Cardiac muscle cell (in vitro differentiated cells and primary cell): Measurements from ENCODE around the gene LYZ. TPM values are rescaled to one million over a fixed set of nuclear protein-coding genes. Genes with fewer than 3 reads are reported as not detected.

ENCODE experiments used
- DNase-seq, 2 donors: peaks; one replicate each; pipeline versions ENCODE4 v3.0.0 to v3.0.0-alpha.2; 2010 to 2017; ENCODE audit warnings: low read depth in 1 of 2, low spot score in 1 of 2
- H3K27ac ChIP-seq: fragments of 200-600 bp; sonication (generic); 2 replicates; pipeline ENCODE4 v1.5.1; 2016
- H3K27me3 ChIP-seq: fragments of 200-600 bp; sonication (generic); 2 replicates; pipeline ENCODE4 v1.6.0; 2016; ENCODE audit warnings: control low read depth
- H3K36me3 ChIP-seq: fragments of 200-600 bp; sonication (generic); 2 replicates; pipeline ENCODE4 v1.5.1; 2016; ENCODE audit warnings: control low read depth
- H3K4me1 ChIP-seq: fragments of 200-600 bp; sonication (generic); 2 replicates; pipeline ENCODE4 v1.8.1; 2017; ENCODE audit warnings: low read depth, mild to moderate bottlenecking, mixed run types
- H3K4me3 ChIP-seq: fragments of 200-600 bp; sonication (generic); 2 replicates; pipeline ENCODE4 v1.5.1; 2016; ENCODE audit warnings: mild to moderate bottlenecking
- H3K9me3 ChIP-seq: fragments of 200-600 bp; sonication (generic); 2 replicates; pipeline ENCODE4 v1.5.1; 2017; ENCODE audit warnings: low read depth, mild to moderate bottlenecking, control low read depth
- CTCF ChIP-seq: IDR thresholded peaks from 2 replicates; pipeline ENCODE4 v1.5.1; 2012; ENCODE audit warnings: low read depth, mild to moderate bottlenecking, low read length
- polyA plus RNA-seq: library from polyadenylated mRNA; unstranded; fragments of >200 nt; fragmentation: Nextera tagmentation; extraction: Ambion mirVana; gene quantifications from 2 replicates; pipeline ENCODE4 v1.2.1, GENCODE V29; 2016
- total RNA-seq: library from RNA; depleted of rRNA; stranded (reverse); fragments of >200 nt; gene quantifications from 2 replicates; pipeline ENCODE4 v1.2.3, GENCODE V29; 2016

LYZ gene
- total and polyA plus RNA-seq, 2 experiments from 2014 or later, result 0.35 to 0.69 TPM

DNA sequence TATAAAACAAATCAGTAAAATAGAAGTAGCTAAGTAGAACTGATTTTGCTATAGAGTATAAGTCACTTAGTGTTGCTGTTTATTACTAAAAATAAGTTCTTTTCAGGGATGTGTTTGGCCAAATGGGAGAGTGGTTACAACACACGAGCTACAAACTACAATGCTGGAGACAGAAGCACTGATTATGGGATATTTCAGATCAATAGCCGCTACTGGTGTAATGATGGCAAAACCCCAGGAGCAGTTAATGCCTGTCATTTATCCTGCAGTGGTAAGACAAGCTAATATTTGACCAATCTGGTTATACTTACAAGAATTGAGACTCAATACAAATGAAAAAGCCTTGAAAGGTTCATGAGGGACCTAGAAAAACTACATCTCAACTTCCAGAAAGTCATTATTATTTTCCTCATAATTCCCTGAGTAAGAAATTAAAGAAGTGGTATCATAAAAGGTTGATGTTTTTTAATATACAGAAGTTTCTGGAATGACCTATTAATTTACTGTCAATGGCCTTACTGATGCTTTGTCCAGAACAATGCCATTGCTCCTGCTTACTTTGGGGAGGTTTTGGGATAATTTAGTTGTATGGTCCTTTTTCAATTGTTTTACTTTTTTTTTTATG, 1.9 kb downstream of the LYZ start:
- no peak for TF ChIP-seq CTCF

GRCh38 chr12:69350777-69351176, 2.6 kb downstream of the LYZ start:
- no peak for TF ChIP-seq CTCF
- H3K4me3 ChIP-seq, result no peak overlapping the region

More for the DNA sequence above, 1.9 kb downstream of the LYZ start:
- no peaks in the 10 kb centered on the region for H3K36me3 ChIP-seq
- no peak for DNase-seq
- no peak overlapping the region for H3K27ac ChIP-seq
- H3K4me3 ChIP-seq, result no peak overlapping the region
- H3K27me3 ChIP-seq, result no peaks in the 10 kb centered on the region
- H3K4me1 ChIP-seq, result peaks cover 5% of the 10 kb centered on the region
- no peaks in the 10 kb centered on the region for H3K9me3 ChIP-seq

GRCh38 chr12:69351462-69352236, 3.5 kb downstream of the LYZ start:
- no peak overlapping the region for H3K4me3 ChIP-seq
- H3K4me1 ChIP-seq, result peaks cover 5% of the 10 kb centered on the region
- no peak overlapping the region for H3K27ac ChIP-seq
- TF ChIP-seq CTCF, result no peak
- no peaks in the 10 kb centered on the region for H3K9me3 ChIP-seq
- H3K27me3 ChIP-seq, result no peaks in the 10 kb centered on the region
- DNase-seq, result no peak
- H3K36me3 ChIP-seq, result no peaks in the 10 kb centered on the region

More at GRCh38 chr12:69350777-69351176, 2.6 kb downstream of the LYZ start:
- H3K9me3 ChIP-seq, result no peaks in the 10 kb centered on the region
- H3K27ac ChIP-seq, result no peak overlapping the region
- no peak for DNase-seq
- no peaks in the 10 kb centered on the region for H3K27me3 ChIP-seq
- peaks cover 5% of the 10 kb centered on the region for H3K4me1 ChIP-seq
- no peaks in the 10 kb centered on the region for H3K36me3 ChIP-seq

- Histone ChIP-seq H3K27me3 (no peaks in the 10 kb centered on the region), H3K4me1 (peaks cover 5% of the 10 kb centered on the region), H3K36me3 (no peaks in the 10 kb centered on the region), H3K4me3 (no peak overlapping the region), H3K27ac (no peak overlapping the region), H3K9me3 (no peaks in the 10 kb centered on the region)
- DNase-seq, result no peak
- no peak for TF ChIP-seq CTCF
Measured at GRCh38 chr12:69352904-69353303, 4.7 kb downstream of the LYZ start.

GRCh38 chr12:69354172-69354555, 6.0 kb downstream of the LYZ start:
- no peak overlapping the region for H3K27ac ChIP-seq
- TF ChIP-seq CTCF, result no peak
- H3K36me3 ChIP-seq, result no peaks in the 10 kb centered on the region
- DNase-seq, result no peak
- no peaks in the 10 kb centered on the region for H3K9me3 ChIP-seq
- no peaks in the 10 kb centered on the region for H3K27me3 ChIP-seq
- H3K4me1 ChIP-seq, result peaks cover 5% of the 10 kb centered on the region
- no peak overlapping the region for H3K4me3 ChIP-seq
